ENCODE data around the gene PRUNE2.
A peak's percentile ranks its signal among the peaks of the same experiment; 100 is the strongest.
"Not testable (repeated sequence)": the region's sequence is repeated elsewhere in the genome, so short reads cannot be mapped to it uniquely, and the experiment has no call there.

The PRUNE2 gene

DNA sequence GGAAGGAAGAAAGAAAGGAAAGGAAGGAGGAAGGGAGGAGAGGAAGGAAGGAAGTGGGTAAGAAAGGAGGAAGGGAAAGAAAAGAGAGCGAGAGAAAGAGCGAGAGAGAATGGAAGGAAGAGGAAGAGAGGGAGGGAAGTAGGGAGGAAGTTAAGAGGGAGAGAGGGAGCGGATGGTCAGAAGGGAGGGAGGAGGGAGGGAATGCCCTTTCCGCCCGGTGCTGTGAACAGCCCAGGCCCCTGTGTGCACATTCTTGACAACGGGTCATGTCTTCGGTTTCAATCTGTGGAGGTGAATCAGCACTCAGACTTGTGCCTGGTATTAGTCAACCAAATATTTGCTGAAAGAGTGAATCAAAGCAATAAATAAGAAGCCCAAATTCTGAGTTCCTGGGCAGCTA is 39.2 kb downstream of the PRUNE2 start:
- no peak for DNase-seq

GRCh38 chr9:76863832-76864231 is 42.1 kb downstream of the PRUNE2 start:
- DNase-seq, result no peak

DNA sequence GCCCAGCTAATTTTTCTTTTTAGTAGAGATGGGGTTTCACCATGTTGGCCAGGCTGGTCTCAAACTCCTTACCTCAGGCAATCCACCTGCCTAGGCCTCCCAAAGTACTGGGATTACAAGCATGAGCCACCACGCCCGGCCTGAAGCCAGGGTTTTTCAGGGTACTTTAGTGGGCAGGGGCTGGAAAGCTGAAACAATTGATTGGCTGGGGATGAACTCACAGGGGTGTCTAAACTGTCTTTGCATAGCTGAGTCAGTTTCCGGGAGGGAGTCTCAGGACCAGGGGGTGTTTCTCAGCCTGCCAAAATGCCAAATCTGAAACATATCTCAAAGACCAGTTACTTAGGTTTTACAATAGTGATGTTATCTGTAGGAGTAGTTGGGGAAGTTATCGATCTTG is 46.1 kb downstream of the PRUNE2 start:
- DNase-seq, result no peak

DNA sequence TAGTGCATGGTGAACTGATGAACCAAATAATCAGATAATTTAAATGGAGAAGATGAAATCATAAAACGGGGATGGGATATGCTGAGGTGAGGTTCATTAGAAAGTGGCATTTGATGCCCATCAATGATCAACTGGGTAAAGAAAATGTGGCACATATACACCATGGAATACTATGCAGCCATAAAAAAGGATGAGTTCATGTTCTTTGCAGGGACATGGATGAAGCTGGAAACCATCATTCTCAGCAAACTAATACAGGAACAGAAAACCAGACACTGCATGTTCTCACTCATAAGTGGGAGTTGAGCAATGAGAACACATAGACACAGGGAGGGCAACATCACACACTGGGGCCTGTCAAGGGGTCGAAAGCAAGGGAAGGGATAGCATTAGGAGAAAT is 47.7 kb downstream of the PRUNE2 start:
- DNase-seq, result not testable (repeated sequence)

- no peak for DNase-seq
Measured at GRCh38 chr9:76856016-76856415, 49.9 kb downstream of the PRUNE2 start.

- DNase-seq, result no peak
Measured at GRCh38 chr9:76855015-76855414, 50.9 kb downstream of the PRUNE2 start.

- DNase-seq, result no peak
Measured at GRCh38 chr9:76852026-76852425, 53.9 kb downstream of the PRUNE2 start.

DNA sequence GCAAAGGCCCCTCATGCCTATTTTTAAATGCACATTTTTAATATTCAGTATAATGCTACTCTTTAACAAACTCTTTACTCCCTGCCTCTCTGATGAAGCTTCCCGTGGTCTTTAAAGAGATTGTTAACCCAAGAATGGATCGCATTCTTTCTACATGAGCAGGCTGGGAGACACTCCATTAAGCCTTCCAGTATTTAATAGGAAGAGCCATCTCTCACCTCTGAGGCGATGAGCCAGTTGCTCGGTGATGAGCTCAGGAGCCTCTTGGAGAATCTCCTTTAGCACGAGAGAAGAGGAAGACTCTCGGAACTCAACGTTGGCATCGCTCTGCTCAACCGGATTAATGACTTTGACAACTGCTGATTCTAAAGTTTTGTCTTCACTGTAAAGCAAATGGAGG is 59.6 kb downstream of the PRUNE2 start:
- no peak for DNase-seq

DNA sequence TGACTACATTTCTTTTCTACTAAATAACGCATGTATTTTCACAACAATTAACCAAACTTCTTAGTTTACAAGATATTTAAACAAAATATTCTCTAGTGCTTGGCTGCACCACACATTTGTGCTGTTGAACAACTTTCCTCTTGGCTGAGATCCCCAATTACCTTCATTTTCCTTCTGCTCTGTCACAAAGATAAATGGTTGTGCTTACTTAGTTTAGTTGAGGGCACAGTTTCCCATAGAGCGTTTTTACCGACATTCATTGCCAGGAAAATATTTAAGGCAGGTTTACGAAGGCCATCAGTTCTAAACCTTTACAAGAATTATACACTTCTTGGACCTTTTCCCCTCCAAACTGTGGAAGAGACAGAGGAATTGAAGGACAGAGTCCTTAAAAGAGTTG is 60.7 kb downstream of the PRUNE2 start:
- no peak for DNase-seq

DNA sequence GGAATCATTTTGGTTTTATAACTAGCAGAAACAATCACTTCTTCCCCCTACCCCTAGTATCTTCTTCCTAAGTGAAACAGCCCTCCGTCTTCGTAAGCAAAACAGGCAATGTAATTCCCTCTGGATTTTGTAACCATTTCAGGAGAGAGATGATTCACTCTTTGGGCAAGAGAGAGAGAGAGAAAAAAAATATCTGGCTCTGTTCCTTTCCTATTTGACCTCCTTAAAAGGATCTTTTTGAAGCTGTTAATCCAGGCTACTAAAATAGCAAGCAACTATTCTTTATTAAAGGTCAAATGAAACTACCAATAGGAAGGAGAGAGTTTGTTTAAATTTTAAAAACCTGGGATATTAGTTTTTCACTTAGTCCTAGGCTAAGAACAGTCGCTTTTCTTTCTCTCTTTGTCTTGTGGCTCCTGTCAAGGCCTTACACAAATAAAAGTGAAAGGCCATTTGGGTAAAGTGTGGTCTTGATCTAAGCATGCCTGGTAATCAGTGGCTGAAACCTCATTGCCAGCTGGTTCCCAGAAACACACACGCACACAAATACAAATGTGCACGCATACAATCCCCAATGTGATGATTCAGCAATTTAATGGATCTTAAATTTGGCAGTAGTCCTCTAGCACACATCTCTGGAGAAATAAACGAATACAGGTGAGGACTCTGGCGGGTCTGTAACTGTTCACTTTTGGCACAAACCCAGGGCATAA is 70.2 kb downstream of the PRUNE2 start:
- DNase-seq, result no peak

GRCh38 chr9:76828447-76828846 is 77.5 kb downstream of the PRUNE2 start:
- DNase-seq, result no peak

GRCh38 chr9:76827296-76828080 is 78.4 kb downstream of the PRUNE2 start:
- DNase-seq, result no peak

- no peak for DNase-seq
Measured at GRCh38 chr9:76820431-76820830, 85.5 kb downstream of the PRUNE2 start.

DNA sequence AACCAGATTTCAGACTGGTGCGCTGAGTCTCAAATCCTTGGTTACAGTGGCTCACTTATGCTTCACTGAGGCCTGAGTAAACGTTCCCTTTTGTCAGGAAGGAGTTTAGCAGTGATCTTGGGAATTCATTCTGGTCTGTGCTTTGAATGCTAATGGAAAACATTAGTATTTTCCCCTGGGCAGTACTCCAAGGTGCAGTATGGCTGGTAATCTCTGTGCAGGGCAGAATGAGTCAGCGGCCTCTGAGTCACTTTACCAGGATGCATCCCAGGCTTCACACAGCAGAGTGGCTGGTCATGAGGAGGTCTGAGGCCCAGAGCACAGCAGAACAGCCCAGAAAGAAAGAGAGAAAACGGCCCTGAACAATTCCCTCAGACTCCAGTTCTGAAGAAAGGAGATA is 87.6 kb downstream of the PRUNE2 start:
- no peak for DNase-seq

GRCh38 chr9:76817489-76817888 is 88.4 kb downstream of the PRUNE2 start:
- no peak for DNase-seq

DNA sequence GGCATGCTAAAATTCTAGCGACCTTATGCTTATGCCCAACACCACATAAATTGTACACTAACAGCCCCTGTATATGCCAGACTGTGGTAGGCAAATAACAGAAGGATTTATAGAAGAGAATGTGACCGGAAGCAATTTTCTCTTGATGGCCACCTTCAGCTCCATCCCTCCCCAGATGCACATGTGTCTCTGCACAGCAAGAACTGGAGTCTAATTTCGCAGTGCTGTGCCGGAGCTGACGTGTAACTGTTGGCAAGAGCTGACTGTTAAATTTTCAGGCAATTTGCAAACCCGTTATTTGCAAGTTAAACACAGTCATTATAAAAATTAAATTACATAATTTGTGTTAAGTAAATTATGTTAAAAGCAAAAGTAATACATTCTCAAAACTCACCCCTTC is 93.3 kb downstream of the PRUNE2 start:
- DNase-seq, result no peak

- peak; percentile 15 for DNase-seq
Measured at GRCh38 chr9:76810377-76810957, 95.4 kb downstream of the PRUNE2 start.

DNA sequence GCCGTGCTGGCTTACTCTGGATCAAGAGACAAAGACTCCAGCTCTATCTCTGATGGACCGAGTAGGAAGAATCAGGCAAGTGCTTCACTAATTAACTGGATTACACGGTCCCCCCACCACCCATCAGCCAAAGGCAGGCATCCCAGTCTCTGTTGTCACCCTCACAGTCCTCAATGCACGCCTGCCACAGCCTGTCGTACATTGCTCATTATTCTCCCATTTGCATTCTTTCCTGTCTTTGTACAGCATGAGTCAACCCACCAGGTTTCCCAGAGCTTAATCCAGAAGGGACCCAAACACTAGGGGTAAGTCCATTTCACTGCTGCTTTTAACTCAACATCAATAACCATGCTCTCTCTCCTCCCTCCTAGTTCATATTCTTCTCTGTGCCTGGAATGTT is 97.3 kb downstream of the PRUNE2 start:
- no peak for DNase-seq

GRCh38 chr9:76803762-76804161 is 102.2 kb downstream of the PRUNE2 start:
- DNase-seq, result no peak

DNA sequence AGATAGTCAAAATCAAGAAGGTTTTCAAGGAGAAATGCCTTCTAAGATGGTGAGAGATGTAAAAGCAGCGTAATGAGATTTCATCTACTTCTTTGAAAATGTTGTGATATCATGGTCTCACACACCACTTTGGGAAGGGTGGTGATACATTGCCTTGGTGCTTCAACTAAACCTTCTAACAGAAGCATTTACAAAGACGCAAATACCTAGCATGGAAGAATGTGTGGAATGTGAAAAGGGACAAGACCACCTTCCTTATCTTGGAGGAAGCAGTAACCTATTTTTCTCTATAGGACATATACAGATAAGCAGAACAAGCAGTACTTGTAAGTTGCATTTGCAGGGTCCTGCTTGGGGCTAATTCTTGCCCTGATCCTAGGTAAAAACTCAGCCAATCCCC is 102.8 kb downstream of the PRUNE2 start:
- no peak for DNase-seq

DNA sequence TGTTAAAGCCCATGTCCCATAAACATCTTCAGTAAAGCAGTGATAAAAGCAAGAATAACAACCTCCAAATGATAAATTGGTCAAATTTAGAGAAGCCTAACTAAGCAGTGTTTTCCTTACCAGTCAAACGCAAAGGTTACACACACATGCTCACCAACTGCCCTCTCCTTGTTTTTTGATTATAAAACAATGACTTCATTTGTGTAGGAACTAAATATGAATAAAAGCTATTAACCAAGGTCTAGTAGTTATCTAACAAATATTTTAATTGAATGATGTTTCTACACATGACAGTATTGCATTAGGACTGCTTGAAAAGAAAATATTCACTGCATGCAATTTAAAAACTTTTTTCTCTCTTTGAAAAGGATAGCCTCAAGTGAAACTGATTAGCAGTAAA is 105.0 kb downstream of the PRUNE2 start:
- DNase-seq, result no peak

DNA sequence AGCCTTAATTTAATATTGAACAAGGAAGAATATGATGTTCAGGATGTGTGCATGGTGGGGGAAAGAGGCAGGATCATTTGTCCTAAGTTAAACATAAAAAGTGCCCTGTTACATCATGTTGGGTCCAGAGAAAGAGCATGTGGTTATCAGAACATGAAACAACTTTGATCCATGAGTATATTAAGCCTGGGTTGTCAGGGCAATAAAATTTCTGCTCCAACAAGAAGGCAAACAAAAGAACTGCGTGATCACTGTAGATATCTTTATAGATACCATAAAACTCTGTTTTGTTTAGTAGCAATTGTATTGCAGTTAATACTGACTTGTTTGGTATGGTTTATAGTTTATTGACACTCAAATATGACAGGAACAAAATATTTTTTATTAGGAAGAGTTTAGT is 106.4 kb downstream of the PRUNE2 start:
- DNase-seq, result no peak

DNA sequence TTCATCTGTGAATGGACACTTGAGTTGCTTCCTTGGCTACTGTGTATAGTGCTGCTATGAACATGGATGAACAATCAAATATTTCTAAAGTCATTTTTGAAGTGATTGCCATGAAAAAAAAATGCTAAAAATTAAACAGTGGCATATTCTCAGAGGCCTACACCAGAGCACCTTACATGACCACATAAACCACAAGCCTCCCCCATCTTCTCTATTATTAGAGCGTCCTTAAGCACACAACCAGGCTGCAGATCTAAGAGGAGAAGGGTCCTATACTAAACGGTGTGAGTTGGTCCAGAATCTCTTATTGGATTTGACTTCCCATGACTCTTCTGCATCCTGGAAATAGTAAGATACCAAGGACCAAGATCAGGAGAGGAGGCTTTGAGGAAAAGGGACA is 107.4 kb downstream of the PRUNE2 start:
- no peak for DNase-seq

GRCh38 chr9:76796296-76796695 is 109.6 kb downstream of the PRUNE2 start:
- DNase-seq, result no peak
